B cell (primary cell): ENCODE measurements around the gene SLC9A9.

Experiments used
- EZH2 ChIP-seq: IDR thresholded peaks from 2 replicates; pipeline ENCODE4 v1.6.1; 2012; ENCODE audit warnings: borderline replicate concordance, low read depth, mild to moderate bottlenecking, moderate library complexity, low read length; ENCODE audit not compliant: insufficient read depth, poor library complexity, severe bottlenecking
- TF ChIP-seq, protein P1 (sequence below): fragments of 200-600 bp; IDR thresholded peaks from one replicate; pipeline ENCODE4 v1.8.0; 2022; ENCODE audit warnings: antibody characterized with exemption, mild to moderate bottlenecking

DNA sequence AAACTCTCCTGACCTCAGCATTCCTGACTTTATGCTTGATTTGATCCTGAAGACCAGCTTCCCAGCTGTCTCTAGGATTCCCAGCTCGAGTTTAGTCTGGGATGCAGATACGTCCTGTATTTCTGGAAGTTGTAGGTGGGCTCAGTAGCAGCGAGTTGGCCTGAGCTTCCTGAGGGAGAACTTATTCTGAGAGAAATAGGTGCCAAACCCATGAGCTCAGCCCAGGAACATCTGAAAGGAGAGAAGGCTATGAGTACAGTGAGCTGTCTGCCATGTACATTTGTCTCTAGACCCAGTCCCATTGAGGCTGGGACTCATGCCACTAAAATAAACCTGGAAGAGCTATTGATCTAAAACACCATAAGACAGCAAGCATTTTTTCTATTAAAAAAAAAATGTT lies 36.6 kb upstream of the SLC9A9 start:
- TF ChIP-seq EZH2 = no peak
- TF ChIP-seq, protein P1, sequence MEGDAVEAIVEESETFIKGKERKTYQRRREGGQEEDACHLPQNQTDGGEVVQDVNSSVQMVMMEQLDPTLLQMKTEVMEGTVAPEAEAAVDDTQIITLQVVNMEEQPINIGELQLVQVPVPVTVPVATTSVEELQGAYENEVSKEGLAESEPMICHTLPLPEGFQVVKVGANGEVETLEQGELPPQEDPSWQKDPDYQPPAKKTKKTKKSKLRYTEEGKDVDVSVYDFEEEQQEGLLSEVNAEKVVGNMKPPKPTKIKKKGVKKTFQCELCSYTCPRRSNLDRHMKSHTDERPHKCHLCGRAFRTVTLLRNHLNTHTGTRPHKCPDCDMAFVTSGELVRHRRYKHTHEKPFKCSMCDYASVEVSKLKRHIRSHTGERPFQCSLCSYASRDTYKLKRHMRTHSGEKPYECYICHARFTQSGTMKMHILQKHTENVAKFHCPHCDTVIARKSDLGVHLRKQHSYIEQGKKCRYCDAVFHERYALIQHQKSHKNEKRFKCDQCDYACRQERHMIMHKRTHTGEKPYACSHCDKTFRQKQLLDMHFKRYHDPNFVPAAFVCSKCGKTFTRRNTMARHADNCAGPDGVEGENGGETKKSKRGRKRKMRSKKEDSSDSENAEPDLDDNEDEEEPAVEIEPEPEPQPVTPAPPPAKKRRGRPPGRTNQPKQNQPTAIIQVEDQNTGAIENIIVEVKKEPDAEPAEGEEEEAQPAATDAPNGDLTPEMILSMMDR = no peak
